GM12878 (cell line): ENCODE measurements around the gene SCLT1. TPM values are rescaled to one million over a fixed set of nuclear protein-coding genes. Genes with fewer than 3 reads are reported as not detected.

Experiments used
- ATAC-seq: fragments of 200-7000 bp; cut with Tn5 transposase; 3 replicates; pipeline ENCODE4 v1.9.1; 2020; ENCODE audit warnings: mild to moderate bottlenecking, moderate library complexity
- BruUV-seq: library from RNA; stranded (reverse); fragments of 400-500 nt; replicated peaks from 2 replicates; lab custom pipeline; 2021; lab: Mats Ljungman, UMichigan
- CTCF ChIA-PET: fragments of 300-600 bp; sonication (Branson Sonifier 250); formaldehyde crosslinking; extraction: SDS; loops from one replicate; lab custom pipeline; 2021; ENCODE audit warnings: inconsistent platforms; lab: Yijun Ruan, JAX
- POLR2A ChIA-PET: fragments of 350-600 bp; formaldehyde crosslinking; extraction: SDS; loops from one replicate; lab custom pipeline; 2021; ENCODE audit warnings: inconsistent platforms; lab: Charles Lee
- RAD21 ChIA-PET: fragments of 300-600 bp; sonication (Branson Sonifier 250); formaldehyde crosslinking; loops from one replicate; lab custom pipeline; 2023; ENCODE audit warnings: antibody characterized with exemption; ENCODE audit not compliant: unreplicated experiment; lab: Charles Lee
- SMC1A ChIA-PET: fragments of 300-600 bp; sonication (Branson Sonifier 250); formaldehyde crosslinking; loops from one replicate; lab custom pipeline; 2023; ENCODE audit not compliant: unreplicated experiment, uncharacterized antibody; lab: Charles Lee
- DNase-seq: peaks from one replicate; pipeline ENCODE4 v3.0.0-alpha.2; 2011; ENCODE audit warnings: low read depth, low spot score
- FAIRE-seq: peaks from 3 replicates; lab custom pipeline; 2011; peaks lifted over from hg19 to GRCh38; lab: Jason Lieb, UNC
- H2AFZ ChIP-seq: 2 replicates; pipeline ENCODE4 v1.6.0; 2011; ENCODE audit warnings: low read depth, low read length, control low read depth; ENCODE audit not compliant: control insufficient read depth
- H3K27ac ChIP-seq: 2 replicates; pipeline ENCODE4 v1.5.1; 2011; ENCODE audit warnings: control low read depth; ENCODE audit not compliant: control insufficient read depth, insufficient read depth
- H3K27me3 ChIP-seq, 2 experiments: replicated peaks in 1 of 2; 2 replicates each; pipeline versions ENCODE4 v1.6.0 to v1.6.1; 2011; ENCODE audit warnings: low read length in 1 of 2; ENCODE audit not compliant: control insufficient read depth in 2 of 2, insufficient read depth in 2 of 2
- H3K36me3 ChIP-seq, 2 experiments: 2 replicates each; pipeline ENCODE4 v1.5.1; 2011; ENCODE audit warnings: low read length in 1 of 2; ENCODE audit not compliant: control insufficient read depth in 2 of 2, insufficient read depth in 2 of 2
- H3K4me1 ChIP-seq: 2 replicates; pipeline ENCODE4 v1.6.1; 2011; ENCODE audit warnings: mild to moderate bottlenecking, low read length, moderate library complexity, mixed read lengths; ENCODE audit not compliant: control insufficient read depth, insufficient read depth
- H3K4me2 ChIP-seq: 2 replicates; pipeline ENCODE4 v1.6.0; 2011; ENCODE audit warnings: control low read depth; ENCODE audit not compliant: control insufficient read depth, insufficient read depth
- H3K4me3 ChIP-seq: fragments of 200-600 bp; sonication (generic); 2 replicates; pipeline ENCODE4 v1.5.1; 2016
- H3K79me2 ChIP-seq: 2 replicates; pipeline ENCODE4 v1.6.0; 2011; ENCODE audit warnings: low read length; ENCODE audit not compliant: control insufficient read depth, insufficient read depth
- H3K9ac ChIP-seq: 2 replicates; pipeline ENCODE4 v1.8.0; 2011; ENCODE audit warnings: low read length, control low read depth, mixed read lengths; ENCODE audit not compliant: control insufficient read depth, insufficient read depth
- H3K9me3 ChIP-seq: replicated peaks from 3 replicates; pipeline ENCODE4 v1.5.1; 2011; ENCODE audit warnings: mild to moderate bottlenecking, low read length; ENCODE audit not compliant: control insufficient read depth, insufficient read depth
- H4K20me1 ChIP-seq: 2 replicates; pipeline ENCODE4 v1.6.0; 2011; ENCODE audit not compliant: control insufficient read depth, insufficient read depth
- MEF2B ChIP-seq: fragments of 450-650 bp; IDR thresholded peaks from 2 replicates; pipeline ENCODE4 v1.6.1; 2018; ENCODE audit warnings: mild to moderate bottlenecking, moderate library complexity; ENCODE audit not compliant: partially characterized antibody, poor library complexity, severe bottlenecking
- MYB ChIP-seq: fragments of 150-350 bp; IDR thresholded peaks from 2 replicates; pipeline ENCODE4 v1.6.1; 2014; ENCODE audit warnings: mild to moderate bottlenecking, low read depth, low read length, borderline replicate concordance
- USF1 ChIP-seq: IDR thresholded peaks from 2 replicates; pipeline ENCODE4 v1.6.1; 2011; ENCODE audit warnings: borderline replicate concordance, low read depth, mild to moderate bottlenecking, moderate library complexity, mixed read lengths, low read length; ENCODE audit not compliant: insufficient read depth; ENCODE audit errors: extremely low read length
- ZSCAN29 ChIP-seq: fragments of 450-650 bp; IDR thresholded peaks from 2 replicates; pipeline ENCODE4 v1.6.1; 2017; ENCODE audit warnings: mild to moderate bottlenecking, moderate library complexity
- WGBS: methylation state at CpG from one replicate; pipeline ENCODE4 v1.1.6; 2016; ENCODE audit warnings: low lambda C conversion rate; ENCODE audit not compliant: insufficient replicate concordance, insufficient coverage; ENCODE audit errors: missing lambda C conversion rate; 5-methylcytosine and 5-hydroxymethylcytosine counted together
- in situ Hi-C: fragments of 300-500 bp; cut with MboI; formaldehyde crosslinking; loops from 9 replicates; pipeline ENCODE4 v1.14.3; 2018; ENCODE audit warnings: mixed read lengths
- intact Hi-C: fragments of 100-400 bp; cut with micrococcal nuclease; formaldehyde crosslinking; loops from one replicate; pipeline ENCODE4 v1.14.2; 2022; ENCODE audit not compliant: unreplicated experiment
- polyA plus RNA-seq, 11 experiments: library from polyadenylated mRNA; depleted of rRNA in 4 of 11; unstranded in 6 of 11; stranded (reverse) in 5 of 11; fragments of >200 nt; fragmentation: Nextera tagmentation in 4 of 11; fragmentation: Illumina TruSeq in 1 of 11; extraction: Ambion mirVana in 4 of 11; extraction: Trizol in 1 of 11; gene quantifications; 1 replicate in 1 of 11; 2 replicates in 10 of 11; pipeline versions ENCODE4 v1.2.1 to v1.2.3, GENCODE V29; 2011 to 2016; ENCODE audit warnings: inconsistent platforms in 2 of 11, missing spikeins in 2 of 11, low read depth in 1 of 11
- total RNA-seq, 4 experiments: library from RNA; depleted of rRNA in 3 of 4; stranded (reverse); fragments of >200 nt in 3 of 4; fragmentation: Illumina TruSeq in 1 of 4; extraction: Trizol in 1 of 4; gene quantifications; 2 replicates each; pipeline versions ENCODE4 v1.2.1 to v1.2.3, GENCODE V29; 2013 to 2021

SCLT1 gene
- total and polyA plus RNA-seq, 10 of the 15 experiments (the other 5 are each of a cell fraction or from before 2014, with no cell fraction given): 7.8 to 31.4 (median 19.6) TPM

- Histone ChIP-seq H3K27me3 (no peaks in the 10 kb centered on the region), H3K9me3 (no peaks in the 10 kb centered on the region), H3K27ac (no peak overlapping the region), H3K4me3 (no peak overlapping the region), H3K79me2 (no peaks in the 10 kb centered on the region; the same call in none of the 2 replicates), H3K9ac (no peak overlapping the region), H2AFZ (no peak overlapping the region), H3K4me2 (no peak overlapping the region), H3K36me3 (peaks cover 34 to 50% of the 10 kb centered on the region in 2 experiments), H4K20me1 (no peaks in the 10 kb centered on the region), H3K4me1 (peaks cover 15% of the 10 kb centered on the region)
- RAD21 ChIA-PET: interaction anchor here (0.5 to 2.5 kb wide), 3 partner anchors 29 to 46 kb away, joined by 3 to 12 read pairs (median 3); no protein-coding TSS in a partner anchor
- SMC1A ChIA-PET: interaction anchor here (1.0 to 3.0 kb wide), 8 partner anchors 13 to 76 kb away, joined by 3 to 14 read pairs (median 6); no protein-coding TSS in a partner anchor
- DNase-seq (no peak), FAIRE-seq (no peak), ATAC-seq (no peak)
- no peak for TF ChIP-seq ZSCAN29
- no peak for TF ChIP-seq MEF2B
- TF ChIP-seq MYB: no peak
- TF ChIP-seq USF1: no peak
- intact Hi-C loops: no loop called here
- BruUV-seq: no TSS peak
- CTCF ChIA-PET: interaction anchor here (0.9 to 1.6 kb wide), 3 partner anchors 15 to 402 kb away, joined by 3 to 7 read pairs (median 5); no protein-coding TSS in a partner anchor
- 96% methylated on average over 2 of the region's 2 CpGs for WGBS
- in situ Hi-C loops: no loop called here
- POLR2A ChIA-PET: interaction anchor here (0.7 to 1.4 kb wide), 2 partner anchors 26 to 29 kb away, joined by 3 to 5 read pairs; no protein-coding TSS in a partner anchor
Observed at GRCh38 chr4:128856246-128856645, 237.1 kb downstream of the SCLT1 start.
